B cell (primary cell): ENCODE results near the gene HLA-DOB.

Experiments used
- EZH2 ChIP-seq: IDR thresholded peaks from 2 replicates; pipeline ENCODE4 v1.6.1; 2012; ENCODE audit warnings: borderline replicate concordance, low read depth, mild to moderate bottlenecking, moderate library complexity, low read length; ENCODE audit not compliant: insufficient read depth, poor library complexity, severe bottlenecking
- TF ChIP-seq, protein P1 (sequence below): fragments of 200-600 bp; IDR thresholded peaks from one replicate; pipeline ENCODE4 v1.8.0; 2022; ENCODE audit warnings: antibody characterized with exemption, mild to moderate bottlenecking

DNA sequence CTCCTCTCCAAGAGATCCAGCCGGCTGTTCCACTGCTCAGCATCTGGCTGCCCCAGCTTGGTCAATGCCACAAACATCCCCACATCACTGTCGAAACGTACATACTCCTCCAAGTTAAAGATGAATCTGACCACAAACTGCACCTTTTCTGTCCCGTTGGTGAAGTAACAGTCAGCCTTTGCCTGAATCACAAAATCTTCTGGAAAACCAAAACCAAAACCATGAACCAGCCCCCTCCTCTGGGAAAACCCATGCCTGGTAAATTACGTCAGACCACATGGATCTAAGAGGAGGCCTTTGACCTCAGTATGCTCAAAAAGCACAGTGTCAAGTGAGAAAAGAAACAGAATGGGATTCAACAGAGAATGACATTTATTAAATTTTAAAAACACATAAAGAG is 1.7 kb downstream of the HLA-DOB start:
- TF ChIP-seq, protein P1, sequence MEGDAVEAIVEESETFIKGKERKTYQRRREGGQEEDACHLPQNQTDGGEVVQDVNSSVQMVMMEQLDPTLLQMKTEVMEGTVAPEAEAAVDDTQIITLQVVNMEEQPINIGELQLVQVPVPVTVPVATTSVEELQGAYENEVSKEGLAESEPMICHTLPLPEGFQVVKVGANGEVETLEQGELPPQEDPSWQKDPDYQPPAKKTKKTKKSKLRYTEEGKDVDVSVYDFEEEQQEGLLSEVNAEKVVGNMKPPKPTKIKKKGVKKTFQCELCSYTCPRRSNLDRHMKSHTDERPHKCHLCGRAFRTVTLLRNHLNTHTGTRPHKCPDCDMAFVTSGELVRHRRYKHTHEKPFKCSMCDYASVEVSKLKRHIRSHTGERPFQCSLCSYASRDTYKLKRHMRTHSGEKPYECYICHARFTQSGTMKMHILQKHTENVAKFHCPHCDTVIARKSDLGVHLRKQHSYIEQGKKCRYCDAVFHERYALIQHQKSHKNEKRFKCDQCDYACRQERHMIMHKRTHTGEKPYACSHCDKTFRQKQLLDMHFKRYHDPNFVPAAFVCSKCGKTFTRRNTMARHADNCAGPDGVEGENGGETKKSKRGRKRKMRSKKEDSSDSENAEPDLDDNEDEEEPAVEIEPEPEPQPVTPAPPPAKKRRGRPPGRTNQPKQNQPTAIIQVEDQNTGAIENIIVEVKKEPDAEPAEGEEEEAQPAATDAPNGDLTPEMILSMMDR, result no peak
- no peak for TF ChIP-seq EZH2
